ENCODE data around the gene MYPOP.
A peak's percentile ranks its signal among the peaks of the same experiment; 100 is the strongest.

GRCh38 chr19:45862564-45863334 lies 39.7 kb downstream of the MYPOP start, which contains the start of gene SYMPK:
- TF ChIP-seq POLR2A (IDR thresholded peaks at IDR 0.05) = peak; percentile 48 to 52
- no peak for TF ChIP-seq CTCF (IDR thresholded peaks at IDR 0.05)

All from adrenal gland (tissue), 5 donors.